AG10803 (cell line): ENCODE data around the gene NIPBL.

ENCODE experiments used
- DNase-seq: peaks from one replicate; pipeline ENCODE4 v3.0.0; 2010; ENCODE audit warnings: low read depth
- H3K4me3 ChIP-seq: 2 replicates; pipeline ENCODE4 v1.5.1; 2011; ENCODE audit warnings: mild to moderate bottlenecking, low read length, control low read depth
- TF ChIP-seq, protein P1 (sequence below): conservative IDR thresholded peaks from 2 replicates; pipeline ENCODE4 v1.5.1; 2011; ENCODE audit warnings: mild to moderate bottlenecking, low read length, control low read depth, inconsistent platforms

NIPBL gene

DNA sequence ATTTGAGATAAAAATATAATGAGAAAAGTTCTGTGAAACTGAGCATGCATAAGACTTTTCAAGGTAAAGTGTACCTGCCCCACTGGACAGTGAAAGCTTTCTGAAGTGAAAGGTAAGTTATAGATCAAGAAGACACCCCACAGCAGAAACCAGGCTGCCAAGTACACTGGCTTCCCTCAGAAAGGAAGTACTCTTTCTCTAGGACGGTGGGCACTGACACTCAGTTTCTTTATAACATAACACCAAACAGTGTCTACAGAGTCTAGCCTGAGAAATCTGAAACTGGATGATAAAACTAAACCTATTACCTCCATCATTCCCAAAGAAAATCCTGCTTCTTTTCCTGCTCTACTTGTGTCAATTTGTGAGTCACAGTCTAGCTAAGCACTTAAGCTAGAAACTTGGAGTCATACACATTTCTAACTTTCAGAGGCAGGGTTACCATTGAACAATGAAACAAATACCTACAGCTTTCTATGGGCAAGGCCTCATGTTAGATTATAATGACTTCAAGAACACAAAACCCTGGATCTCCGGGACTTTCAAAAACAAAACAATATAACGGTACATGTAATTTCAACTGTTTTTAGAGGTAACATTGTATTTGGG lies 235.9 kb downstream of the NIPBL start:
- no peak for DNase-seq
- H3K4me3 ChIP-seq = no peak overlapping the region
- TF ChIP-seq, protein P1, sequence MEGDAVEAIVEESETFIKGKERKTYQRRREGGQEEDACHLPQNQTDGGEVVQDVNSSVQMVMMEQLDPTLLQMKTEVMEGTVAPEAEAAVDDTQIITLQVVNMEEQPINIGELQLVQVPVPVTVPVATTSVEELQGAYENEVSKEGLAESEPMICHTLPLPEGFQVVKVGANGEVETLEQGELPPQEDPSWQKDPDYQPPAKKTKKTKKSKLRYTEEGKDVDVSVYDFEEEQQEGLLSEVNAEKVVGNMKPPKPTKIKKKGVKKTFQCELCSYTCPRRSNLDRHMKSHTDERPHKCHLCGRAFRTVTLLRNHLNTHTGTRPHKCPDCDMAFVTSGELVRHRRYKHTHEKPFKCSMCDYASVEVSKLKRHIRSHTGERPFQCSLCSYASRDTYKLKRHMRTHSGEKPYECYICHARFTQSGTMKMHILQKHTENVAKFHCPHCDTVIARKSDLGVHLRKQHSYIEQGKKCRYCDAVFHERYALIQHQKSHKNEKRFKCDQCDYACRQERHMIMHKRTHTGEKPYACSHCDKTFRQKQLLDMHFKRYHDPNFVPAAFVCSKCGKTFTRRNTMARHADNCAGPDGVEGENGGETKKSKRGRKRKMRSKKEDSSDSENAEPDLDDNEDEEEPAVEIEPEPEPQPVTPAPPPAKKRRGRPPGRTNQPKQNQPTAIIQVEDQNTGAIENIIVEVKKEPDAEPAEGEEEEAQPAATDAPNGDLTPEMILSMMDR = no peak
